Activated CD8-positive, alpha-beta T cell treated with anti-CD3 and anti-CD28 coated beads, Interleukin-2, amount 10 ng/mL, durations not matched to agents 7 days and 5 days (primary cell): ENCODE results near the gene FAT3. TPM values are rescaled to one million over a fixed set of nuclear protein-coding genes. Genes with fewer than 3 reads are reported as not detected.

Experiments used
- ATAC-seq: fragments of 150-1000 bp; cut with Tn5 transposase; one replicate; pipeline ENCODE4 v1.10.0; 2021; ENCODE audit warnings: moderate library complexity
- CTCF ChIA-PET: fragments of 350-600 bp; sonication (Branson Sonifier 250); formaldehyde crosslinking; loops from one replicate; lab custom pipeline; 2021; ENCODE audit warnings: antibody characterized with exemption; lab: Charles Lee
- POLR2A ChIA-PET: fragments of 350-600 bp; sonication (Branson Sonifier 250); formaldehyde crosslinking; loops from one replicate; lab custom pipeline; 2021; ENCODE audit warnings: antibody characterized with exemption; lab: Charles Lee
- DNase-seq: peaks from one replicate; pipeline ENCODE4 v3.0.0-alpha.2; 2020
- H3K27ac Mint-ChIP-seq: one replicate; pipeline ENCODE4 v1.8.0; 2021; ENCODE audit warnings: mild to moderate bottlenecking, mixed read lengths
- H3K27me3 Mint-ChIP-seq: one replicate; pipeline ENCODE4 v1.8.0; 2021; ENCODE audit warnings: low read depth, mixed read lengths
- H3K36me3 Mint-ChIP-seq: one replicate; pipeline ENCODE4 v1.8.0; 2021; ENCODE audit warnings: low read depth, mixed read lengths
- H3K4me1 Mint-ChIP-seq: one replicate; pipeline ENCODE4 v1.8.0; 2021; ENCODE audit warnings: low read depth, mixed read lengths
- H3K4me3 Mint-ChIP-seq: one replicate; pipeline ENCODE4 v1.8.0; 2021; ENCODE audit warnings: mild to moderate bottlenecking, mixed read lengths
- H3K9me3 Mint-ChIP-seq: one replicate; pipeline ENCODE4 v1.8.0; 2022; ENCODE audit warnings: mixed read lengths; ENCODE audit not compliant: insufficient read depth
- total RNA-seq, 2 experiments: library from RNA; stranded (reverse); gene quantifications; one replicate each; pipeline ENCODE4 v1.2.3, GENCODE V29; 2021

FAT3 gene
- not detected for total RNA-seq

- CTCF ChIA-PET = no interaction called here
- no peak for DNase-seq
- no peak for ATAC-seq
- Mint-ChIP-seq H3K9me3 (no peaks in the 10 kb centered on the region), H3K27me3 (peaks cover 49% of the 10 kb centered on the region), H3K36me3 (no peaks in the 10 kb centered on the region), H3K4me1 (no peaks in the 10 kb centered on the region), H3K27ac (no peak within 1 kb of the TSS), H3K4me3 (no peak within 1 kb of the TSS)
- POLR2A ChIA-PET = interaction anchor here (0.6 kb wide), 1 partner anchor 17 kb away, joined by 3 read pairs; no protein-coding TSS in a partner anchor
Measured at GRCh38 chr11:92224407-92225124, at the start of gene FAT3. FAT3 (plus strand) TSS chr11:92224818; CDS start chr11:92352113, 127,295 bp downstream.

GRCh38 chr11:92179017-92179670 is 45.5 kb upstream of the FAT3 start:
- DNase-seq = no peak
- Mint-ChIP-seq H3K27me3 (no peaks in the 10 kb centered on the region), H3K4me1 (no peaks in the 10 kb centered on the region), H3K36me3 (no peaks in the 10 kb centered on the region), H3K9me3 (no peaks in the 10 kb centered on the region), H3K4me3 (no peak overlapping the region), H3K27ac (no peak overlapping the region)
- ChIA-PET CTCF (no interaction called here), POLR2A (no interaction called here)
- no peak for ATAC-seq

DNA sequence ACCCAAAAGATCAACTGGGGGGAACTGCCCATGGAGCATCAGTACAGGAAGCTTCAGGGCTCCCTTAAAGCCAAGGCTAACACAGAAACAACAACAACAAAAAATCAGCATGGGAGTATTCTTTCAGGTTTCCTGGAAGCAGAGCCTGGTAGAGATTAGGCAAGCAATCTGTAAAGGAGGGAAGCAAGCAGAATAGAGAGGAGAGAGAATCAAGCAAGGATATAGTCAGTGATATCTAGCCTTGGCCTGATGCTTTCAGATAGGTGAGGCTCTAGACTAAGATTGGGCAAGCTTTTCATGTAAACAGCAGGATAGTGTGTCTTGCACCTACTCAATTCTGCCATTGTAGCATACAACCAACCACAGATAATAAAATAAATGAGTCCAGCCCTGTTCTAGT is 44.4 kb upstream of the FAT3 start:
- Mint-ChIP-seq H3K27ac (no peak overlapping the region), H3K4me3 (no peak overlapping the region), H3K27me3 (no peaks in the 10 kb centered on the region), H3K9me3 (no peaks in the 10 kb centered on the region), H3K4me1 (no peaks in the 10 kb centered on the region), H3K36me3 (no peaks in the 10 kb centered on the region)
- POLR2A ChIA-PET = no interaction called here
- DNase-seq (no peak), ATAC-seq (no peak)
- CTCF ChIA-PET = no interaction called here

GRCh38 chr11:92180664-92181251 is 43.9 kb upstream of the FAT3 start:
- ChIA-PET POLR2A (no interaction called here), CTCF (no interaction called here)
- ATAC-seq = no peak
- Mint-ChIP-seq H3K4me1 (no peaks in the 10 kb centered on the region), H3K27me3 (no peaks in the 10 kb centered on the region), H3K36me3 (no peaks in the 10 kb centered on the region), H3K27ac (no peak overlapping the region), H3K9me3 (no peaks in the 10 kb centered on the region), H3K4me3 (no peak overlapping the region)
- no peak for DNase-seq

DNA sequence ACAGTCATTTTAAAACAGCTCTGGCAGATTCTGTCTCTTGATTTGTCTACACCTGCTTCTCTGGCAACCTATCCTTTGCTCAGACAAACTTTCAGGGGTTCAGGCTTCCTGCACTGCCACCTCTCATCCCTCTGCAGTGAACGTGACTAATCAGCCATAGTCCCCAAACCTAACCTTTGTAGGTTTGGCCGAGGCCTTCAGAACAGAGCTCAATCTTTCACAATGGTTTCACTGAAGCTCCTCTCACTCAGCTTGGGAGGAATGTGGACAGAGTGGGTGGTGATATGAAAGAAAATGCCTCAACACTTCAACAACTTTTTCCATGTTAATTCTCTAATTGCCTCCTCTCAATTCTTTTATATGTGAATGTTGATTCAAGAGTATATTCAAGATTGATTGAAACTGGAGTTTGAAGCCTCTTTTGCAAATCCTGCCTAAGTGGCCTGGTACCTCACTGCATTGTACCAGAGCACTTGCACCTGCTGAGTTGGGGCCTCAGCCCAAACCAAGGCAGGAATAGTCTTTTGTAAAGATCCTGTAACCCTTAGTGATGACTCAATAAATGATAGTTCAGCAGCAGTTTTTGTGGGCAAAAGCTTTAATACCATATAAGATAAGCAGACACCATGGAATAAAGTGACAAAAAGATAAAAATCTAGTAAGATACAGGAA is 33.9 kb upstream of the FAT3 start:
- POLR2A ChIA-PET = no interaction called here
- Mint-ChIP-seq H3K9me3 (no peaks in the 10 kb centered on the region), H3K27me3 (no peaks in the 10 kb centered on the region), H3K4me3 (no peak overlapping the region), H3K4me1 (no peaks in the 10 kb centered on the region), H3K27ac (no peak overlapping the region), H3K36me3 (no peaks in the 10 kb centered on the region)
- CTCF ChIA-PET = no interaction called here
- no peak for DNase-seq
- no peak for ATAC-seq

- H3K9me3 Mint-ChIP-seq = no peaks in the 10 kb centered on the region
- POLR2A ChIA-PET = no interaction called here
- no peaks in the 10 kb centered on the region for H3K36me3 Mint-ChIP-seq
- no peak overlapping the region for H3K27ac Mint-ChIP-seq
- no peaks in the 10 kb centered on the region for H3K4me1 Mint-ChIP-seq
- no peak overlapping the region for H3K4me3 Mint-ChIP-seq
- no peaks in the 10 kb centered on the region for H3K27me3 Mint-ChIP-seq
- ATAC-seq (no peak), DNase-seq (no peak)
- CTCF ChIA-PET = no interaction called here
Measured at GRCh38 chr11:92192141-92192540, 32.5 kb upstream of the FAT3 start.

- no peaks in the 10 kb centered on the region for H3K4me1 Mint-ChIP-seq
- no peak for DNase-seq
- no peaks in the 10 kb centered on the region for H3K36me3 Mint-ChIP-seq
- H3K27ac Mint-ChIP-seq = no peak overlapping the region
- CTCF ChIA-PET = no interaction called here
- H3K4me3 Mint-ChIP-seq = no peak overlapping the region
- H3K9me3 Mint-ChIP-seq = peaks cover 6% of the 10 kb centered on the region
- H3K27me3 Mint-ChIP-seq = no peaks in the 10 kb centered on the region
- POLR2A ChIA-PET = no interaction called here
- ATAC-seq = no peak
Measured at GRCh38 chr11:92198268-92198667, 26.4 kb upstream of the FAT3 start.

DNA sequence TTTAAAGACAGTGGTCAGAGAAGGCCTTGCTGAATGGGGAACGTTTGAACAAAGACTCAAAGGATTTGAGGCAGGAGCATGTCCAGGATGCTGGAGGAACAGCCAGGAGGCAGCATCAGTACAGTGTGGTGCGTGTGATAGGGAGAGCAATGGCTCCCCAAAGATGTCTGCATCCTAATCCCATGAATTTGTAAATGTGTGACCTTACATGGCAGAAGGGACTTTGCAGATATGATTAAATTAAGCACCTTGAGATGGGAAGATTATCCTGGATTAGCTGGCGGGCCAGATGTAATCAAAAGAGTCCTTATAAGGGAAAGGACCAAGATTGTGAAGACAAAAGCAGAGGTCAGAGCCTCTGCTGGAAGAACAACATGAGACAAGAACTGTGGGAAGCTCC is 24.6 kb upstream of the FAT3 start:
- H3K4me1 Mint-ChIP-seq = no peaks in the 10 kb centered on the region
- no peaks in the 10 kb centered on the region for H3K27me3 Mint-ChIP-seq
- ATAC-seq (no peak), DNase-seq (no peak)
- no peak overlapping the region for H3K4me3 Mint-ChIP-seq
- ChIA-PET CTCF (no interaction called here), POLR2A (no interaction called here)
- H3K36me3 Mint-ChIP-seq = no peaks in the 10 kb centered on the region
- no peak overlapping the region for H3K27ac Mint-ChIP-seq
- peaks cover 6% of the 10 kb centered on the region for H3K9me3 Mint-ChIP-seq

DNA sequence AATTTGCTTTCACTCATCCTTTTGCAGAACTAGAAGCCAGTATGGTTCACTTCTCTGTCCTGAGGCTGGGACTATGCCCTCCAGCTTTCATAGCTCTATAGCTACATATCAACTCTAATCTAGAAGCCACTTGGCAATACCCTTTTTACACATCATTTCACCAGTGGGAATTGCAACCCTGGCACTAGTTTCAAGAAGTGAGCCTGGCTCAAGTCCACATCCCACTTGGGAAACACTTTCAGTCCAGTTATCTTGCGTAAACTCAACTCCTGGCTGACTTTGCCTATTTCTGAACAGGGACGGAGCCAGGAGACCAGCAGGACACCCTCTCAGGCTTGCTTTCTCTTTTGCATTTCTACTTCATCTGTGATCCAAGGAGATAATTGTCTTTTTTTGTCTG is 19.9 kb upstream of the FAT3 start:
- no peaks in the 10 kb centered on the region for H3K9me3 Mint-ChIP-seq
- POLR2A ChIA-PET = no interaction called here
- CTCF ChIA-PET = no interaction called here
- no peak overlapping the region for H3K4me3 Mint-ChIP-seq
- H3K27me3 Mint-ChIP-seq = no peaks in the 10 kb centered on the region
- DNase-seq = no peak
- no peaks in the 10 kb centered on the region for H3K36me3 Mint-ChIP-seq
- no peak for ATAC-seq
- H3K4me1 Mint-ChIP-seq = no peaks in the 10 kb centered on the region
- H3K27ac Mint-ChIP-seq = no peak overlapping the region

DNA sequence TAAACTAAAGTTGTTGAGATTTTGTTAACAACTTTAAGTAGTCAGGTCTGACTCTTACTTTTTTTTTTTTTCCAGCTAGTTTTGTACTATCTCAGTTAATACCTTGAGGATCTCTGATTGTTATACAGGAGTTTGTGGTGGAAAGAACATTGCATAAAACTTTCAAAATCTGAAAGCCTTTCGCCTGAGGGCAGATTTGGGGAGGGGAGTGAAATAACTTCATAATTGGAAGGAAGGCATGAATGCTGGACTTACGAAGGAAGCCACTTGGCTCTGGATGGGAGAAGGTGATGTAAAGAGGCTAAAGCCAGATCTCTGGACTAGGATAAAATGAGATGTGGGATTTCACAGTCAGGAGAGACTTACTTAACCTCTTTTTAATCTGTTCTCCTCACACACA is 18.2 kb upstream of the FAT3 start:
- Mint-ChIP-seq H3K9me3 (no peaks in the 10 kb centered on the region), H3K27ac (no peak overlapping the region), H3K27me3 (no peaks in the 10 kb centered on the region), H3K4me3 (no peak overlapping the region), H3K4me1 (no peaks in the 10 kb centered on the region), H3K36me3 (no peaks in the 10 kb centered on the region)
- CTCF ChIA-PET = no interaction called here
- POLR2A ChIA-PET = no interaction called here
- ATAC-seq (no peak), DNase-seq (no peak)

- no peak overlapping the region for H3K4me3 Mint-ChIP-seq
- H3K9me3 Mint-ChIP-seq = no peaks in the 10 kb centered on the region
- ATAC-seq (no peak), DNase-seq (no peak)
- H3K36me3 Mint-ChIP-seq = no peaks in the 10 kb centered on the region
- ChIA-PET CTCF (no interaction called here), POLR2A (no interaction called here)
- H3K27ac Mint-ChIP-seq = no peak overlapping the region
- no peaks in the 10 kb centered on the region for H3K27me3 Mint-ChIP-seq
- no peaks in the 10 kb centered on the region for H3K4me1 Mint-ChIP-seq
Measured at GRCh38 chr11:92211576-92212167, 12.9 kb upstream of the FAT3 start.

GRCh38 chr11:92212530-92212929 is 12.1 kb upstream of the FAT3 start:
- ChIA-PET POLR2A (no interaction called here), CTCF (no interaction called here)
- ATAC-seq (no peak), DNase-seq (no peak)
- H3K9me3 Mint-ChIP-seq = no peaks in the 10 kb centered on the region
- no peaks in the 10 kb centered on the region for H3K27me3 Mint-ChIP-seq
- no peaks in the 10 kb centered on the region for H3K36me3 Mint-ChIP-seq
- no peak overlapping the region for H3K4me3 Mint-ChIP-seq
- H3K4me1 Mint-ChIP-seq = no peaks in the 10 kb centered on the region
- no peak overlapping the region for H3K27ac Mint-ChIP-seq
